Liver (tissue), 9 donors: ENCODE data around the gene SMIM5. TPM values are rescaled to one million over a fixed set of nuclear protein-coding genes. Genes with fewer than 3 reads are reported as not detected.

ENCODE experiments used
- DNase-seq: peaks from one replicate; pipeline ENCODE4 v3.0.0-alpha.2; 2017; ENCODE audit warnings: low spot score
- H3K27ac ChIP-seq, 2 donors: one replicate each; pipeline ENCODE4 v1.7.0; 2013; ENCODE audit warnings: inconsistent platforms in 2 of 2, low read length in 2 of 2, control low read depth in 1 of 2, low read depth in 1 of 2, mild to moderate bottlenecking in 1 of 2
- H3K27me3 ChIP-seq, 4 donors: one replicate each; pipeline versions ENCODE4 v1.6.1 to v1.7.0; 2013; ENCODE audit warnings: low read length in 3 of 4, inconsistent platforms in 1 of 4, mild to moderate bottlenecking in 1 of 4, moderate library complexity in 1 of 4; ENCODE audit not compliant: control insufficient read depth in 4 of 4, insufficient read depth in 4 of 4
- H3K36me3 ChIP-seq, 4 donors: one replicate each; pipeline versions ENCODE4 v1.6.1 to v1.7.0; 2013; ENCODE audit warnings: low read length in 3 of 4, mild to moderate bottlenecking in 3 of 4, low read depth in 1 of 4, moderate library complexity in 1 of 4; ENCODE audit not compliant: control insufficient read depth in 4 of 4, insufficient read depth in 3 of 4
- H3K4me1 ChIP-seq, 4 donors: one replicate each; pipeline versions ENCODE4 v1.6.1 to v1.7.0; 2013; ENCODE audit warnings: low read length in 3 of 4, mild to moderate bottlenecking in 3 of 4, moderate library complexity in 1 of 4; ENCODE audit not compliant: control insufficient read depth in 4 of 4, insufficient read depth in 4 of 4
- H3K4me3 ChIP-seq, 3 donors: one replicate each; pipeline versions ENCODE4 v1.6.1 to v1.7.0; 2013; ENCODE audit warnings: low read length in 3 of 3, control low read depth in 1 of 3, low read depth in 1 of 3, mild to moderate bottlenecking in 1 of 3
- H3K9ac ChIP-seq, 2 donors: one replicate each; pipeline ENCODE4 v1.7.0; 2013; ENCODE audit warnings: low read length in 2 of 2, mild to moderate bottlenecking in 2 of 2, moderate library complexity in 2 of 2, control low read depth in 1 of 2, low read depth in 1 of 2
- H3K9me3 ChIP-seq, 4 donors: one replicate each; pipeline versions ENCODE4 v1.6.1 to v1.7.0; 2013; ENCODE audit warnings: low read length in 3 of 4; ENCODE audit not compliant: control insufficient read depth in 4 of 4
- EGR1 ChIP-seq, 2 donors: IDR thresholded peaks; 2 replicates each; pipeline ENCODE4 v1.6.1; 2016 to 2018; ENCODE audit warnings: antibody characterized with exemption in 2 of 2, low read depth in 2 of 2
- FOXA1 ChIP-seq: IDR thresholded peaks from 2 replicates; pipeline ENCODE4 v1.6.1; 2016; ENCODE audit warnings: antibody characterized with exemption
- FOXA2 ChIP-seq: IDR thresholded peaks from 2 replicates; pipeline ENCODE4 v1.6.1; 2016; ENCODE audit warnings: antibody characterized with exemption
- GABPA ChIP-seq, 2 donors: IDR thresholded peaks in 1 of 2; conservative IDR thresholded peaks in 1 of 2; 2 replicates each; pipeline ENCODE4 v1.6.1; 2016; ENCODE audit warnings: antibody characterized with exemption in 2 of 2, mild to moderate bottlenecking in 1 of 2, moderate library complexity in 1 of 2
- HNF4A ChIP-seq, 2 donors: conservative IDR thresholded peaks; 2 replicates each; pipeline ENCODE4 v1.6.1; 2016; ENCODE audit warnings: antibody characterized with exemption in 2 of 2, mild to moderate bottlenecking in 2 of 2
- HNF4G ChIP-seq: IDR thresholded peaks from 2 replicates; pipeline ENCODE4 v1.6.1; 2016; ENCODE audit warnings: antibody characterized with exemption
- JUND ChIP-seq, 2 donors: IDR thresholded peaks; 2 replicates each; pipeline ENCODE4 v1.6.1; 2016; ENCODE audit warnings: antibody characterized with exemption in 2 of 2
- NR2F2 ChIP-seq: IDR thresholded peaks from 2 replicates; pipeline ENCODE4 v1.6.1; 2016; ENCODE audit warnings: antibody characterized with exemption
- RAD21 ChIP-seq, 2 donors: IDR thresholded peaks; 2 replicates each; pipeline ENCODE4 v1.6.1; 2016; ENCODE audit warnings: antibody characterized with exemption in 2 of 2, mild to moderate bottlenecking in 2 of 2
- RXRA ChIP-seq, 2 donors: IDR thresholded peaks; 2 replicates each; pipeline ENCODE4 v1.6.1; 2017 to 2018; ENCODE audit warnings: antibody characterized with exemption in 2 of 2, mild to moderate bottlenecking in 1 of 2
- SP1 ChIP-seq: IDR thresholded peaks from 2 replicates; pipeline ENCODE4 v1.6.1; 2018; ENCODE audit warnings: antibody characterized with exemption, mild to moderate bottlenecking
- TAF1 ChIP-seq: conservative IDR thresholded peaks from 2 replicates; pipeline ENCODE4 v1.6.1; 2016; ENCODE audit warnings: antibody characterized with exemption, mild to moderate bottlenecking
- YY1 ChIP-seq: IDR thresholded peaks from 2 replicates; pipeline ENCODE4 v1.6.1; 2016; ENCODE audit warnings: antibody characterized with exemption, mild to moderate bottlenecking
- WGBS: extraction: QIAGEN DNeasy Blood & Tissue Kit; methylation state at CpG from one replicate; pipeline ENCODE4 v1.1.7; 2013; 5-methylcytosine and 5-hydroxymethylcytosine counted together
- polyA plus RNA-seq, 2 donors: library from polyadenylated mRNA; stranded (reverse) in 1 of 2; unstranded in 1 of 2; fragments of 200-250 nt in 1 of 2; fragments of >200 nt in 1 of 2; fragmentation: Nextera tagmentation in 1 of 2; extraction: Ambion mirVana in 1 of 2; gene quantifications; one replicate each; pipeline versions ENCODE4 v1.2.1 to v1.2.3, GENCODE V29; 2013 to 2015
- total RNA-seq, 2 donors: library from RNA; depleted of rRNA; stranded (reverse); fragments of >200 nt; gene quantifications; one replicate each; pipeline ENCODE4 v1.2.3, GENCODE V29; 2014
- TF ChIP-seq, protein P1 (sequence below): IDR thresholded peaks from 2 replicates; pipeline ENCODE4 v1.6.1; 2016; ENCODE audit warnings: antibody characterized with exemption, mild to moderate bottlenecking
- TF ChIP-seq, protein P2 (sequence below): fragments of 150-350 bp; IDR thresholded peaks from 2 replicates; pipeline ENCODE4 v1.5.1; 2017; ENCODE audit warnings: improper control_type of control experiment, low read depth, low read length; ENCODE audit not compliant: missing input control
- TF ChIP-seq, protein P3 (sequence below): IDR thresholded peaks from 2 replicates; pipeline ENCODE4 v1.6.1; 2016; ENCODE audit warnings: antibody characterized with exemption
- TF ChIP-seq, protein P4 (sequence below): IDR thresholded peaks from 2 replicates; pipeline ENCODE4 v1.6.1; 2016; ENCODE audit warnings: antibody characterized with exemption
- TF ChIP-seq, protein P5 (sequence below): IDR thresholded peaks from 2 replicates; pipeline ENCODE4 v1.6.1; 2016; ENCODE audit warnings: antibody characterized with exemption
- donor health status: healthy.
- donor health status: healthy.
- donor health status: healthy.
- donor health status: healthy.
- donor health status: healthy.

The SMIM5 gene
- total and polyA plus RNA-seq, 4 donors = 0.10 to 54.9 (median 0.18) TPM

DNA sequence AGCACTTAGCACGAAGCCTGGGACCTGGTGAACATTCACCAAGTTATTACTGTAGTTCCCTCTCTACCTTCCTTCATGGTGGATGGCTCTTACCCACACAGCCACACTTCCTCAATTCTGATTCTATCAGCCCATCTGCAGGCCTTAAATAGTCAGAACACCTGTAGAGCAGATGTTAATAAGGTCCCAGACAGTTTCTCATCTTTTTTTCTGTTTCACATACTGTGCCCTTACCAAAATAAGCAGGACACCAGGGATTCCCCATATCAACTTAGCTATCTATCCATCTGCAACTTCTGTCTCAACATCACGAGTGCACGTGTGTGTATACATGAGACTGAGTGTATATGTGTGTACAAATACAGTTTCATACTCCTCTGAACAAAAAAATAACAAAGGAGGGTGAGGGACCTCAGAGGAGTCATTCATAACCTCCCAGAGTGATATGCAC, 30.9 kb downstream of the SMIM5 start:
- Histone ChIP-seq H3K9ac (no peak overlapping the region), H3K36me3 (peaks cover 9 to 33% (median 29%) of the 10 kb centered on the region in 4 donors), H3K27me3 (no peaks in the 10 kb centered on the region), H3K4me3 (no peak overlapping the region), H3K4me1 (peaks cover 5 to 27% (median 24%) of the 10 kb centered on the region in 4 donors), H3K9me3 (no peaks in the 10 kb centered on the region), H3K27ac (no peak overlapping the region)
- WGBS = 92% methylated on average over 3 of the region's 3 CpGs
- DNase-seq = no peak
- TF ChIP-seq, protein P1, sequence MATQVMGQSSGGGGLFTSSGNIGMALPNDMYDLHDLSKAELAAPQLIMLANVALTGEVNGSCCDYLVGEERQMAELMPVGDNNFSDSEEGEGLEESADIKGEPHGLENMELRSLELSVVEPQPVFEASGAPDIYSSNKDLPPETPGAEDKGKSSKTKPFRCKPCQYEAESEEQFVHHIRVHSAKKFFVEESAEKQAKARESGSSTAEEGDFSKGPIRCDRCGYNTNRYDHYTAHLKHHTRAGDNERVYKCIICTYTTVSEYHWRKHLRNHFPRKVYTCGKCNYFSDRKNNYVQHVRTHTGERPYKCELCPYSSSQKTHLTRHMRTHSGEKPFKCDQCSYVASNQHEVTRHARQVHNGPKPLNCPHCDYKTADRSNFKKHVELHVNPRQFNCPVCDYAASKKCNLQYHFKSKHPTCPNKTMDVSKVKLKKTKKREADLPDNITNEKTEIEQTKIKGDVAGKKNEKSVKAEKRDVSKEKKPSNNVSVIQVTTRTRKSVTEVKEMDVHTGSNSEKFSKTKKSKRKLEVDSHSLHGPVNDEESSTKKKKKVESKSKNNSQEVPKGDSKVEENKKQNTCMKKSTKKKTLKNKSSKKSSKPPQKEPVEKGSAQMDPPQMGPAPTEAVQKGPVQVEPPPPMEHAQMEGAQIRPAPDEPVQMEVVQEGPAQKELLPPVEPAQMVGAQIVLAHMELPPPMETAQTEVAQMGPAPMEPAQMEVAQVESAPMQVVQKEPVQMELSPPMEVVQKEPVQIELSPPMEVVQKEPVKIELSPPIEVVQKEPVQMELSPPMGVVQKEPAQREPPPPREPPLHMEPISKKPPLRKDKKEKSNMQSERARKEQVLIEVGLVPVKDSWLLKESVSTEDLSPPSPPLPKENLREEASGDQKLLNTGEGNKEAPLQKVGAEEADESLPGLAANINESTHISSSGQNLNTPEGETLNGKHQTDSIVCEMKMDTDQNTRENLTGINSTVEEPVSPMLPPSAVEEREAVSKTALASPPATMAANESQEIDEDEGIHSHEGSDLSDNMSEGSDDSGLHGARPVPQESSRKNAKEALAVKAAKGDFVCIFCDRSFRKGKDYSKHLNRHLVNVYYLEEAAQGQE = no peak
- no peak for TF ChIP-seq RAD21 (IDR thresholded peaks at IDR 0.05)

DNA sequence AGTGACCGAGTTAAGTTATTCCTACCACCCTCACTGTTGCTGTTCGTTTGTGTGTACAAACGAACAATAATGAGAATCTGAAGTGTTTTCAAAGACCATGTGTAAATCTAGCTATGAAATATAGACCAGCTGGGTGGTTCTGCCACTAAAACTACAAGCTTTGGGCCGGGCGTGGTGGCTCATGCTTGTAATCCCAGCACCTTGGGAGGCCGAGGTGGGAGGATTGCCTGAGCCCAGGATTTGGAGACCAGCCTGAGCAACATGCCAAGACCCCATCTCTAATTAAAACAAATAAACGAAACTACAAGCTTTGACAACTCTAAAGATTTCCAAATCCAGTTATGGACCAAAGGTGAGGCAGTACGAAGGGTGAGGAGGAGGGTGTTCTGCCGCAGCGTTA, 32.7 kb downstream of the SMIM5 start:
- 89% methylated on average over 10 of the region's 10 CpGs for WGBS
- peak overlapping the region; percentile 65 to 98 (median 97) for H3K4me3 ChIP-seq
- peaks cover 7 to 40% (median 31%) of the 10 kb centered on the region in 4 donors for H3K36me3 ChIP-seq
- peaks cover 5 to 30% (median 25%) of the 10 kb centered on the region in 4 donors for H3K4me1 ChIP-seq
- H3K27ac ChIP-seq = no peak overlapping the region
- no peak for DNase-seq
- peak overlapping the region in 1 of 2 donors; percentile 79 for H3K9ac ChIP-seq
- H3K27me3 ChIP-seq = no peaks in the 10 kb centered on the region
- no peaks in the 10 kb centered on the region for H3K9me3 ChIP-seq
- TF ChIP-seq, protein P2, sequence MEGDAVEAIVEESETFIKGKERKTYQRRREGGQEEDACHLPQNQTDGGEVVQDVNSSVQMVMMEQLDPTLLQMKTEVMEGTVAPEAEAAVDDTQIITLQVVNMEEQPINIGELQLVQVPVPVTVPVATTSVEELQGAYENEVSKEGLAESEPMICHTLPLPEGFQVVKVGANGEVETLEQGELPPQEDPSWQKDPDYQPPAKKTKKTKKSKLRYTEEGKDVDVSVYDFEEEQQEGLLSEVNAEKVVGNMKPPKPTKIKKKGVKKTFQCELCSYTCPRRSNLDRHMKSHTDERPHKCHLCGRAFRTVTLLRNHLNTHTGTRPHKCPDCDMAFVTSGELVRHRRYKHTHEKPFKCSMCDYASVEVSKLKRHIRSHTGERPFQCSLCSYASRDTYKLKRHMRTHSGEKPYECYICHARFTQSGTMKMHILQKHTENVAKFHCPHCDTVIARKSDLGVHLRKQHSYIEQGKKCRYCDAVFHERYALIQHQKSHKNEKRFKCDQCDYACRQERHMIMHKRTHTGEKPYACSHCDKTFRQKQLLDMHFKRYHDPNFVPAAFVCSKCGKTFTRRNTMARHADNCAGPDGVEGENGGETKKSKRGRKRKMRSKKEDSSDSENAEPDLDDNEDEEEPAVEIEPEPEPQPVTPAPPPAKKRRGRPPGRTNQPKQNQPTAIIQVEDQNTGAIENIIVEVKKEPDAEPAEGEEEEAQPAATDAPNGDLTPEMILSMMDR = no peak
- TF ChIP-seq NR2F2 (no peak), RXRA (IDR thresholded peaks at IDR 0.05) (no peak), FOXA2 (no peak), EGR1 (IDR thresholded peaks at IDR 0.05; ENCODE audit: low read depth in 2 of 2) (no peak), TAF1 (no peak), HNF4A (conservative IDR thresholded peaks at IDR 0.05) (no peak), GABPA (IDR thresholded peaks at IDR 0.05 in 1 of 2, conservative IDR thresholded peaks at IDR 0.05 in 1 of 2) (no peak), RAD21 (IDR thresholded peaks at IDR 0.05) (no peak), FOXA1 (no peak), SP1 (no peak), JUND (IDR thresholded peaks at IDR 0.05) (no peak), HNF4G (no peak), YY1 (no peak)
- TF ChIP-seq, protein P3, sequence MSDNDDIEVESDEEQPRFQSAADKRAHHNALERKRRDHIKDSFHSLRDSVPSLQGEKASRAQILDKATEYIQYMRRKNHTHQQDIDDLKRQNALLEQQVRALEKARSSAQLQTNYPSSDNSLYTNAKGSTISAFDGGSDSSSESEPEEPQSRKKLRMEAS = no peak
- TF ChIP-seq, protein P1 = no peak
- TF ChIP-seq, protein P4, sequence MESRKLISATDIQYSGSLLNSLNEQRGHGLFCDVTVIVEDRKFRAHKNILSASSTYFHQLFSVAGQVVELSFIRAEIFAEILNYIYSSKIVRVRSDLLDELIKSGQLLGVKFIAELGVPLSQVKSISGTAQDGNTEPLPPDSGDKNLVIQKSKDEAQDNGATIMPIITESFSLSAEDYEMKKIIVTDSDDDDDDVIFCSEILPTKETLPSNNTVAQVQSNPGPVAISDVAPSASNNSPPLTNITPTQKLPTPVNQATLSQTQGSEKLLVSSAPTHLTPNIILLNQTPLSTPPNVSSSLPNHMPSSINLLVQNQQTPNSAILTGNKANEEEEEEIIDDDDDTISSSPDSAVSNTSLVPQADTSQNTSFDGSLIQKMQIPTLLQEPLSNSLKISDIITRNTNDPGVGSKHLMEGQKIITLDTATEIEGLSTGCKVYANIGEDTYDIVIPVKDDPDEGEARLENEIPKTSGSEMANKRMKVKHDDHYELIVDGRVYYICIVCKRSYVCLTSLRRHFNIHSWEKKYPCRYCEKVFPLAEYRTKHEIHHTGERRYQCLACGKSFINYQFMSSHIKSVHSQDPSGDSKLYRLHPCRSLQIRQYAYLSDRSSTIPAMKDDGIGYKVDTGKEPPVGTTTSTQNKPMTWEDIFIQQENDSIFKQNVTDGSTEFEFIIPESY = no peak
- TF ChIP-seq, protein P5, sequence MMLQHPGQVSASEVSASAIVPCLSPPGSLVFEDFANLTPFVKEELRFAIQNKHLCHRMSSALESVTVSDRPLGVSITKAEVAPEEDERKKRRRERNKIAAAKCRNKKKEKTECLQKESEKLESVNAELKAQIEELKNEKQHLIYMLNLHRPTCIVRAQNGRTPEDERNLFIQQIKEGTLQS = no peak
